NCI-H2081 treated with DMSO at 0.1 percent for 48 hours (cell line): ENCODE results near the gene PAPSS2.
"Not testable (repeated sequence)": the region's sequence is repeated elsewhere in the genome, so short reads cannot be mapped to it uniquely, and the experiment has no call there.

ENCODE experiments used
- DNase-seq: peaks from one replicate; lab custom pipeline; 2025; lab: John Stamatoyannopoulos, UW

Gene PAPSS2

GRCh38 chr10:87659571-87660483 lies at the start of gene PAPSS2:
Gene PAPSS2 (plus strand): TSS chr10:87659878. CDS start chr10:87659982, 104 bp downstream.
- no peak for DNase-seq

DNA sequence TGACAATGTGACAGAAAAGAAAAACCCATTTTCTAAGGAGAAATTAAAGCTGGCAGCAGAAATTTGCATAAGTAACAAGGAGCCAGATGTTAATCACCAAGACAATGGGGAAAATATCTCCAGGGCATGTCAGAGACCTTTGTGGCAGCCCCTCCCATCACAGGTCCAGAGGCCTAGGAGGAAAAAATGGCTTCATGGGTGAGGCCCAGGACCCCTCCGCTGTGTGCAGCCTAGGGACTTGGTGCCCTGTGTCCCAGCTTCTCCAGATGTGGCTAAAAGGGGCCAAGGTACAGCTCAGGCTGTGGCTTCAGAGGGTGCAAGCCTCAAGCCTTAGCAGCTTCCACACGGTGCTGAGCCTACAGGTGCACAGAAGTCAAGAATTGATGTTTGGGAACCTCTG lies 48.3 kb upstream of the PAPSS2 start:
- not testable (repeated sequence) for DNase-seq

DNA sequence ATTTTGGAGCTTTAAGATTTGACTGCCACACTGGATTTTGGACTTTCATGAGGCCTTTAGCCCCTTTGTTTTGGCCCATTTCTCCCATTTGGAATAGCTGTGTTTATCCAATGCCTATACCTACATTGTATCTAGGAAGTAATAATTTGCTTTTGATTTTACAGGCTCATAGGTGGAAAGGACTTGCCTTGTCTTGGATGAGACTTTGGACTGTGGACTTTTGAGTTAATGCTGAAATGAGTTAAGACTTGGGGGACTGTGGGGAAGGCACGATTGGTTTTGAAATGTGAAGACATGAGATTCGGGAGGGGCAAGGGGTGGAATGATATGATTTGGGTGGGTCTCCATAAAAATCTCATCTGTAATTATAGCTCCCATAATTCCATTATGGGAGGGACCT lies 47.6 kb upstream of the PAPSS2 start:
- no peak for DNase-seq

GRCh38 chr10:87613751-87614150 lies 45.9 kb upstream of the PAPSS2 start:
- DNase-seq = no peak

DNA sequence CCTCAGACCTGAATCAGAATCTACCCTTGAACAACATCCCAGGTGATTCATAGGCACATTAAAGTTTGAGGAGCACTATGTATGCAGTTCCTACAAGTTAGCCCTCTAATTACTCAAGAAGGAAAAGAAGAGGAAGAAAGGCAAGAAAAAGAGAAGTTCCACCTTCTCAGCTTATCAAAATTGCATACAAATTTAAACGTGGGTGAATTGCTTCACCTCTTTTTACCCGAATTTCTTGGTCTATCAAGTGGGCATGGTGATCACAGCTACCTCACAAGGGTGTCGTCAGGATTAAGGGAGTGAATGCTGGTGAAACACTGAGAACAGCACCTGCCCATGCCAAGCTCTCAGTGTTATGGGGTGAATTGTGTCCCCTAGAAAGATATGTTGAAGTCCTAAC lies 43.8 kb upstream of the PAPSS2 start:
- DNase-seq = no peak

- no peak for DNase-seq
Observed at GRCh38 chr10:87617503-87617902, 42.2 kb upstream of the PAPSS2 start.

GRCh38 chr10:87618566-87619423 lies 40.9 kb upstream of the PAPSS2 start:
- no peak for DNase-seq

GRCh38 chr10:87619705-87620104 lies 40.0 kb upstream of the PAPSS2 start:
- no peak for DNase-seq

DNA sequence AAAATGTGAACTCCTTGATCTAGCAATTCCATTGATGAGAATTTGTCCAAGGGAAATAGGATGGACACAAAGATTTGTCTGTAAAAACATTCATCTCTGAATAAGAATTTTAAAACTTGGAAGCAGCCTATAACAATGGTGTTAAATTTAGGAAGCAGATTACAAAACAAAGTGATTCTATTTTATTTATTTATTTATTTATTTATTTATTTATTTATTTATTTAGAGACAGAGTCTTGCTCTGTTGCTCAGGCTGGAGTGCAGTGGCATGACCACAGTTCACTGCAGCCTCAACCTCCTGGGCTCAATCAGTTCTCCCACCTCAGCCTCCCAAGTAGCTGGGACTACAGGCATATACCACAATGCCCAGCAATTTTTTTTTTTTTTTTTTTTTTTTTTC lies 38.2 kb upstream of the PAPSS2 start:
- not testable (repeated sequence) for DNase-seq

DNA sequence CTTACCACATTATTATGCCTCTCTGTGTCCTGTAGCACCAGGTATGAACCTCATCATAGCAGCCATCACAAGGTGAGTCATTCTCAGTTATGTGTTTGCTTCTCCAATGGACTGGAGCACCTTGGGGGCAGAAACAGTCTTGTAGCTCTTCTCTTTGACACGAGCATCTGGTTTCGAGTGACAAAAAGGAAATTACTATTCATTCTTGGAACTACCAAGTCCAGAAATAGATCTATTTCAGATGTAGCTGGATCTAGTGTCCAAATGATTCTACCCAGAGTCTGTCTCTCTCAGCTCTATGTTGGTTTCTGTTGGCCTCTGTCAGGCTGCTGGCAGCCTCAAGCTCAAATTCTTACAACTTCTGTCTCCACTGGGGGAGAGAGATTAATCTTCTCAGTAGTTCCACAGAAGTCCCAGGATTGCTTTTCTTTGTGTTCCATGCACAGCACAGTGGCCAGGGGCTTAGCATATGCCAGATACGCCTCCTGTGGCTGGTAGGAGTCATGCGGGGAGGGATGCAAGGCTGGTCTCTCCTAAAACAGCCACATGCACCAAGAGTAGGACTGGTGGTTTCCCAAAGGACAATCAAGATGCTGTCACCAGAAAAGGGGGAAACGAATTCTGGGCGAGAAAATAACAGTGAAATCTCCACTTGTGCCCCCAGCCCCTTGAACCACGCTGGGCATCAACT lies 37.2 kb upstream of the PAPSS2 start:
- no peak for DNase-seq

DNA sequence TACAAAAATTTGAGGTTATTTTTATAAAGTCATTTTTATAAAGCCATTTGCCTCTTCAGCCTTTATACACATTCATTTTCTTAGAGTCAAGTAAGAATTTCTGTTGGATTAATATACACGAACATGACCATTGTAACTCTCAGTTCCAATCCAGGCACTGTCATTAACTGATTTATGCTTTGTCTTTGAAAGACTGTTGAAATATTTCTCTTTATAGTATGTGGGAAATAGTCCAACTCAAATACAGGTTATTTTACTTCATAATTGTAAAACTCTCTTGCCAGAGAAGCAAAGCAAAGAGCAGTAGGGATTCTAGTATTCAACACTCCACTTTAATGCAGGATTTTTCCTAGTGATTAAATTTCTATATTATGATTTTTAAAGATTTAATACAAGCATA lies 36.5 kb upstream of the PAPSS2 start:
- no peak for DNase-seq

DNA sequence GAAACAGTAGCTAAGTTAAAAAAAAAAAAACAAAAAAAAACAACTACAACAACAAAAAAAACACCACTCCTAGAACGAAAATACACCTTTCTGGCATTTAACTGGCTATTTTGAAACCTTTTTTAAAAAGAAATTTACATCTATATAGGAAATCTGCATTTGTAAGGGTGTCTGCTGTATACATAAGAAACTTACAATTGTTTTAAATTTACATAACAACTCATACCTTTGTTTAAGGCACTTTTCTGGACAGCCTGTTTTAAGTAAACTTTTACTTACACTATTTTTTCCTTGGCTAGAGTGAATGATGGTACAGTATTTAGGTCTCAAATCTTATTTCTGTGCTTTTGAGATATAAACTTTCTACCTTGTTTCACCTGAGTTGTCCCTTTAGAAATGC lies 34.0 kb upstream of the PAPSS2 start:
- DNase-seq = no peak

DNA sequence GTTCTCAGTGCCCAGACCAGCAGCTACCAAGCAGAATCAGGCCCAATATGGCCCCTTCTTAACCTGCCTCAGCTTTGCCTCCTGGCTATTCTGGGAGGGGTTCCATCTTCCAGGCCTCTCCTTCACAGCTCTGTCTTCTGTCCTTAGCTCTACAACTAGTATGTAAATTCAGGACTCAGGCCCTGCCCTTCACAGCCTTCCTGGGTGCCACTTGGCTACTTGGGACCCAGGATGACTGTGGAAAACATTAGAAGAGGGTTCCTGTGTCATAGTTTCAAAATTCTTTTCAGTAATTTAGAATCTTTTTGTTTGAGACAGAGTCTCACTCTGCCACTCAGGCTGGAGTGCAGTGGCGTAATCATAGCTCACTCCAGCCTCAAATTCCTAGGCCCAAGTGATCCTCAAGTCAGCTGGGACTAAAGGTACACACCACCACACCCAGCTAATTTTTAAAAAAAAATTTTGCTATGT lies 33.2 kb upstream of the PAPSS2 start:
- DNase-seq = no peak

GRCh38 chr10:87630171-87630570 lies 29.5 kb upstream of the PAPSS2 start:
- no peak for DNase-seq

- no peak for DNase-seq
Observed at GRCh38 chr10:87632454-87632853, 27.2 kb upstream of the PAPSS2 start.

- no peak for DNase-seq
Observed at GRCh38 chr10:87634311-87634710, 25.4 kb upstream of the PAPSS2 start.

DNA sequence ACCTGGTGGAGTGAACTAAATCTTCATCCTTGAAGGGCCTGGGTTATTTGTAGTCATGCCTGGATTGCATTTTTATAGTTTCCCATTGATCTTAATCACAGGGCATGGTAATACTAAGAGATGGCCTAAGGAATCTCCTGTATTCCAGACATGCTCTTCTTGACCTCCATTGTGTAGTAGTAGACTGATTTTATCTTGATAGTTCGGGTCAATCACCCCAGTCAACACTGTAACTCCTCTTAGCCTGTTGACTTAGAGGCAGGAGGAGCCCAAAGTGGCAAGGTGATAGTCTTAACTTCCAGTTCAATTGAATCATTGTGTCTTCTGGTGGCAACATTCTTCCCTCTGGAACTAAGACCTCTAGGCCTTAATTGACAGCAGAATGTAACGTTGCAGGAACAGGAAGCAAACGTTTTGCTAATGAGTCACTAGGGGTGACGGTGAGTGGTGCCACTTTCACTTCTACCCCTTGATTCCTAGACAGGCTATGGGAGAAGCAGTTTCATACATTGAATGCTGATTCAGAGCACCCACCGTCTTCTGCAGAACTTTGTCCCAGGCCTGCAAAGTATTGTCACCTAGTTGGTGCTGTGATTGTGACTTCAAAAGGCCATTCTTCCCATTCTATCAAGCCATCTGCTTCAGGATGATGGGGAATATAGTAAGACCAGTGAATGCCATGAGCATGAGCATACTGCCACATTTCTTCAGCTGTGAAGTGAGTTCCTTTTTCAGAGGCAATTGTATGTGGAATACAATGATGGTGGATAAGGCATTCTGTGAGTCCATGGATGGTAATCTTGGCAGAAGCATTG lies 24.0 kb upstream of the PAPSS2 start:
- no peak for DNase-seq

DNA sequence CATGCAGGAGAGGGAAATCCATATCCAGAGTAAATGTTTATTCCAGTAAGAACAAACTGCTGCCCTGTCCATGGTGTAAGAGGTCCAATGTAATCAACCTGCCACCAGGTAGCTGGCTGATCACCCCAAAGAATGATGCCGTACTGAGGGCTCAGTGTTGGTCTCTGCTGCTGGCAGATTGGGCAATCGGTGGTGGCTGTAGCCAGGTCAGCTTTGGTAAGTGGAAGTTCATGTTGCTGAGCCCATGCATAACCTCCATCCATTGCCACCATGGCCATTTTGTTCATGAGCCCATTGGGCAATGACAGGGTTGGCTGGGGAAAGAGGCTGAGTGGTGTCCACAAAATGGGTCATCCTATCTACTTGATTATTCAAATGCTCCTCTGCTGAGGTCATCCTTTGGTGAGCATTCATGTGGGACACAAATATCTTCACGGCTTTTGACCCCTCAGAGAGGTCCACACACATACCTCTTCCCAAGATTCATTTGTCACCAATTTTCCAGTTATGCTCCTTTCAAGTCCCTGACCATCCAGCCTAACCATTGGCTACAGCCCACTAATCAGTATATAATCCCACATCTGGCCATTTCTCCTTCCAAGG lies 23.3 kb upstream of the PAPSS2 start:
- no peak for DNase-seq

DNA sequence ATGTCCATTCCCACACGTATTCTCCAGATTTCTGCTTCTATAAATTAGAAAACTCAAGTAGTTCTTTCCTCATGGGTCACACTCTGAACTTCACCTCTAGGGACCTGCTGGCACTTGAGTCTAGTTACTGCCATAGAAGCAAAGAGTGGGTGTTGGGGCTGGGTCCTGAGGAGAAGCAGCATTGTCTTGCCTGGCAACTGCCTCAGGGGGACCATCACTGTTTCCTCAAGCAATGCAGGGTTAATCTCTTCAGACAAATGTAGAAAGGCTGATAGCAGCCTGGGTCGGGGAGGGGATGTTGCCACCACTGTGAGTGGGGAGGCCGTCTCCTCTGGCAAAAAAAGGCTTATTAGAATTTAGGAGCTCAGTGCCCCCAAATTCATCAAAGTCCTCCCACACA lies 20.2 kb upstream of the PAPSS2 start:
- no peak for DNase-seq

DNA sequence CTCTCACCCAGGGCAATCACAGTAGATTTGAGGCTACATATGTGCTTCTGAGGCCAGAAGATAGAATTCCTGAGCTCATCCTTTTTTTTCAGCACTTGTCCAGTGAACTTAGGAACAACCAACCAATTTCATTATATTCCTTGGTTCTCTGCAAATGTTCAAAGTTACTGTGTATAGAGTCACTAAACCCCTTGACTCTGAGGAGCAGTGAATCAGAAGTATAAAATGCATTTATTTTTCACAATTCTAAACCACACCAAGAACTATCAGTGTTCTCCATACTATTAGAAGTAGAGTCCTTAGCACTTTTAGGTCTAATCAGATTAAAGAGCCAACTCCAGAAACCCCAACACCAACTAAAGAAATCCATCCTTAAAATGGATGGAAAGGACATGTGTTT lies 19.6 kb upstream of the PAPSS2 start:
- no peak for DNase-seq

DNA sequence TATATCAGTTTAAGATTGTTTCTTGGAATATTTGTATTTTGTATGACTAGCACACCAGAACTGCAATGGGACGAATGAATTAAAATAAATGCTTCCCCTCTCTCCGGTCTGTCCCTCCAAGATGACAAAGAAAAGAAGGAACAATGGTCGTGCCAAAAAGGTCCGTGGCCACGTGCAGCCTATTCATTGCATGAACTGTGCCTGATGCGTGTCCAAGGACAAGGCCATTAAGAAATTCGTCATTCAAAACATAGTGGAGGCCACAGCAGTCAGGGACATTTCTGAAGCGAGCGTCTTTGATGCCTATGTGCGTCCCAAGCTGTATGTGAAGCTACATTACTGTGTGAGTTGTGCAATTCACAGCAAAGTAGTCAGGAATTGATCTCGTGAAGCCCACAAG lies 17.2 kb upstream of the PAPSS2 start:
- DNase-seq = no peak
